ENCODE measurements around the gene SHISAL1. TPM values are rescaled to one million over a fixed set of nuclear protein-coding genes. Genes with fewer than 3 reads are reported as not detected.
A peak's percentile ranks its signal among the peaks of the same experiment; 100 is the strongest.

Gene SHISAL1
- total and polyA plus RNA-seq, 10 of the 15 experiments (the other 5 are each of a cell fraction or from before 2014, with no cell fraction given): not detected

GRCh38 chr22:44330744-44331660 is 18.3 kb upstream of the SHISAL1 start:
- ATAC-seq (no peak), FAIRE-seq (no peak), DNase-seq (ENCODE audit: low read depth, low spot score) (no peak)
- intact Hi-C loops (cut with micrococcal nuclease; ENCODE audit: unreplicated experiment): no loop called here
- SMC1A ChIA-PET (ENCODE audit: uncharacterized antibody, unreplicated experiment): no interaction called here
- Histone ChIP-seq H4K20me1 (ENCODE audit: control insufficient read depth, insufficient read depth) (no peaks in the 10 kb centered on the region), H3K4me3 (no peak overlapping the region), H3K4me1 (ENCODE audit: control insufficient read depth, insufficient read depth, low read length) (peaks cover 18% of the 10 kb centered on the region), H3K4me2 (ENCODE audit: control insufficient read depth, insufficient read depth) (no peak overlapping the region), H3K79me2 (ENCODE audit: control insufficient read depth, insufficient read depth, low read length) (no peaks in the 10 kb centered on the region), H3K27me3 (replicated peaks in 1 of 2; ENCODE audit: control insufficient read depth in 2 of 2, insufficient read depth in 2 of 2, low read length in 1 of 2) (peaks cover 19 to 20% of the 10 kb centered on the region in 2 experiments), H3K36me3 (ENCODE audit: control insufficient read depth in 2 of 2, insufficient read depth in 2 of 2, low read length in 1 of 2) (no peaks in the 10 kb centered on the region), H3K27ac (ENCODE audit: control insufficient read depth, insufficient read depth) (no peak overlapping the region), H3K9me3 (replicated peaks; ENCODE audit: control insufficient read depth, insufficient read depth, low read length) (no peaks in the 10 kb centered on the region), H3K9ac (ENCODE audit: control insufficient read depth, insufficient read depth, low read length) (no peak overlapping the region), H2AFZ (ENCODE audit: control insufficient read depth, low read depth, low read length) (no peak overlapping the region)
- RAD21 ChIA-PET (ENCODE audit: unreplicated experiment): no interaction called here
- 11% methylated on average over 42 of the region's 103 CpGs for WGBS (ENCODE audit: insufficient coverage, insufficient replicate concordance, low lambda C conversion rate, missing lambda C conversion rate)
- in situ Hi-C loops (cut with MboI): no loop called here
- CTCF ChIA-PET: no interaction called here
- peak; percentile 88 for TF ChIP-seq SUZ12 (IDR thresholded peaks at IDR 0.05; ENCODE audit: unreplicated experiment)
- TF ChIP-seq ATF3 (IDR thresholded peaks at IDR 0.05; ENCODE audit: borderline replicate concordance, extremely low read depth, low read depth, low read length): no peak
- no TSS peak for BruUV-seq (replicated peaks)
- POLR2A ChIA-PET: no interaction called here

- DNase-seq (ENCODE audit: low read depth, low spot score) (no peak), ATAC-seq (no peak), FAIRE-seq (no peak)
- RAD21 ChIA-PET (ENCODE audit: unreplicated experiment): no interaction called here
- peaks cover 18% of the 10 kb centered on the region for H3K4me1 ChIP-seq (ENCODE audit: control insufficient read depth, insufficient read depth, low read length)
- H4K20me1 ChIP-seq (ENCODE audit: control insufficient read depth, insufficient read depth): no peaks in the 10 kb centered on the region
- no peaks in the 10 kb centered on the region for H3K36me3 ChIP-seq (ENCODE audit: control insufficient read depth in 2 of 2, insufficient read depth in 2 of 2, low read length in 1 of 2)
- WGBS (ENCODE audit: insufficient coverage, insufficient replicate concordance, low lambda C conversion rate, missing lambda C conversion rate): 23% methylated on average over 12 of the region's 12 CpGs
- H2AFZ ChIP-seq (ENCODE audit: control insufficient read depth, low read depth, low read length): no peak overlapping the region
- CTCF ChIA-PET: interaction anchor here (1.2 kb wide), 1 partner anchor 237 kb away, joined by 4 read pairs; no protein-coding TSS in a partner anchor
- no TSS peak for BruUV-seq (replicated peaks)
- H3K27ac ChIP-seq (ENCODE audit: control insufficient read depth, insufficient read depth): no peak overlapping the region
- H3K9me3 ChIP-seq (replicated peaks; ENCODE audit: control insufficient read depth, insufficient read depth, low read length): no peaks in the 10 kb centered on the region
- POLR2A ChIA-PET: no interaction called here
- SMC1A ChIA-PET (ENCODE audit: uncharacterized antibody, unreplicated experiment): no interaction called here
- in situ Hi-C loops (cut with MboI): no loop called here
- intact Hi-C loops (cut with micrococcal nuclease; ENCODE audit: unreplicated experiment): no loop called here
- H3K4me3 ChIP-seq: no peak overlapping the region
- TF ChIP-seq NFYB (IDR thresholded peaks at IDR 0.05; ENCODE audit: insufficient read depth, low read depth, low read length) (no peak), POLR2AphosphoS5 (IDR thresholded peaks at IDR 0.05; ENCODE audit: low read length) (no peak), ZZZ3 (IDR thresholded peaks at IDR 0.05; ENCODE audit: control insufficient read depth, insufficient read length, low read depth) (no peak)
- no peak overlapping the region for H3K9ac ChIP-seq (ENCODE audit: control insufficient read depth, insufficient read depth, low read length)
- H3K79me2 ChIP-seq (ENCODE audit: control insufficient read depth, insufficient read depth, low read length): no peaks in the 10 kb centered on the region
- peaks cover 21 to 22% of the 10 kb centered on the region in 2 experiments for H3K27me3 ChIP-seq (replicated peaks in 1 of 2; ENCODE audit: control insufficient read depth in 2 of 2, insufficient read depth in 2 of 2, low read length in 1 of 2)
- H3K4me2 ChIP-seq (ENCODE audit: control insufficient read depth, insufficient read depth): no peak overlapping the region
Observed at GRCh38 chr22:44330188-44330743, 17.5 kb upstream of the SHISAL1 start.

All from GM12878 (cell line).